GM06990 (cell line): ENCODE measurements around the gene NAV1.

Experiments
- DNase-seq: peaks from one replicate; pipeline ENCODE4 v3.0.0-alpha.2; 2011; ENCODE audit not compliant: insufficient read length; ENCODE audit errors: extremely low read depth
- H3K27me3 ChIP-seq: replicated peaks from 2 replicates; pipeline ENCODE4 v1.6.0; 2011; ENCODE audit warnings: low read length; ENCODE audit not compliant: control insufficient read depth, insufficient read depth
- H3K36me3 ChIP-seq: 2 replicates; pipeline ENCODE4 v1.5.1; 2011; ENCODE audit warnings: low read length; ENCODE audit not compliant: control insufficient read depth, insufficient read depth
- H3K4me3 ChIP-seq: replicated peaks from 2 replicates; pipeline ENCODE4 v1.5.1; 2011; ENCODE audit warnings: low read depth, mild to moderate bottlenecking, control low read depth, low read length
- TF ChIP-seq, protein P1 (sequence below): IDR thresholded peaks from 2 replicates; pipeline ENCODE4 v1.5.1; 2011; ENCODE audit warnings: low read length, control low read depth, mild to moderate bottlenecking, inconsistent platforms; ENCODE audit not compliant: insufficient read depth, poor library complexity, severe bottlenecking

The NAV1 gene

DNA sequence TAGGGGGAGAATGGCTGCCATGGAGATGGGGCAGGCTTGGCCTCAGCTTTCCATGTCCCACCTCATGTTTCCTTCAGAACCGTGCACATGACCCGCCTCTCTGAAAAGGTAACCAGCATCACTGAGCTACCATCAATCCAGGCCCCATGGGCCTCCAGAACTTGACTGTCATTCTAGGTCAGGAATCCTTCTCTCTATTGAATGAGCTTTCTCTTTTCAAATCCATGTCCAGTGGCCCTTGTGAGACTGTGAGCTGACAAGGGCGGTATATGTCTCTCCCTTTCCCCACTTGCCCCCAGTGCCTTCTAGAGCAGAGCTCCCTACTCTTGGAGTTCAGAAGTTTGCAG is 36.4 kb upstream of the NAV1 start:
- TF ChIP-seq, protein P1, sequence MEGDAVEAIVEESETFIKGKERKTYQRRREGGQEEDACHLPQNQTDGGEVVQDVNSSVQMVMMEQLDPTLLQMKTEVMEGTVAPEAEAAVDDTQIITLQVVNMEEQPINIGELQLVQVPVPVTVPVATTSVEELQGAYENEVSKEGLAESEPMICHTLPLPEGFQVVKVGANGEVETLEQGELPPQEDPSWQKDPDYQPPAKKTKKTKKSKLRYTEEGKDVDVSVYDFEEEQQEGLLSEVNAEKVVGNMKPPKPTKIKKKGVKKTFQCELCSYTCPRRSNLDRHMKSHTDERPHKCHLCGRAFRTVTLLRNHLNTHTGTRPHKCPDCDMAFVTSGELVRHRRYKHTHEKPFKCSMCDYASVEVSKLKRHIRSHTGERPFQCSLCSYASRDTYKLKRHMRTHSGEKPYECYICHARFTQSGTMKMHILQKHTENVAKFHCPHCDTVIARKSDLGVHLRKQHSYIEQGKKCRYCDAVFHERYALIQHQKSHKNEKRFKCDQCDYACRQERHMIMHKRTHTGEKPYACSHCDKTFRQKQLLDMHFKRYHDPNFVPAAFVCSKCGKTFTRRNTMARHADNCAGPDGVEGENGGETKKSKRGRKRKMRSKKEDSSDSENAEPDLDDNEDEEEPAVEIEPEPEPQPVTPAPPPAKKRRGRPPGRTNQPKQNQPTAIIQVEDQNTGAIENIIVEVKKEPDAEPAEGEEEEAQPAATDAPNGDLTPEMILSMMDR: no peak
- Histone ChIP-seq H3K4me3 (no peak overlapping the region), H3K27me3 (no peaks in the 10 kb centered on the region), H3K36me3 (peaks cover 5% of the 10 kb centered on the region)
- no peak for DNase-seq

DNA sequence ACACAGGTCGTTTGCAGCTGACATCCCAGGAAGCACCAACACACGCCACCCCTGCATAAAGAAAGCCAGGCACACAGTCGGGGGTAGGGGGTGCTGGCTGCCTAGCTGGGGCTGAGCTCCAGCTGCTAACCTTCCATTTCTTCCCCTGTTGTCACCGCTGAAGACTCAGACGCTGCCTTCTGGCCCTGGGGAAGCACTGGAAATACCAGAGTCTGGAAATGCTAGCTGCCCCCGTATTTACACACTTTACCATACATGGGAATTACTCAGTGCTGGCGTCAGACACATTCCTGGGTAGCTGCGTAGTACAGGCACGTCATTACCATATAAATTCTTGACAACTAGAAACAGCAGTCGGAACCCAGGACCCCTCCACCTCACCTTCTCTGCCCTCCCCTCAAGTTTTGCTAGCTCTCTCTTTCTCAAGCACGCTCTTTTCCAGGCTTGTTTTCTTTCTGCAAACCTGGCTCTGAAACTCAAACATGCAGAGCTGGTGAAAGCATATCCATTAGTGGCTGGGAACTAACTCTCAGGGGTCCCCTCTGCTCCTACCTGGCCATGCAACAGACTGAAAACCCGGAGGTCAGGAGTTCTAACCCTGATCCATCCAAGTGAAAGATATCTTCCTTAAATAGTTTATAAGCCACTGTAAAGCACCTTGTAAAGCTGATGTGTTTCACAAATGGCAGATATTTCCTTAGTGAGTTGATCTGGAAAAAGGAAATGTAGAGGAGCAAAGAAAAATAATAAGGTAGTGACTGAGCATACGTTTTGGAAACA is 35.3 kb upstream of the NAV1 start:
- TF ChIP-seq, protein P1: no peak
- Histone ChIP-seq H3K4me3 (no peak overlapping the region), H3K36me3 (peaks cover 3% of the 10 kb centered on the region), H3K27me3 (no peaks in the 10 kb centered on the region)
- no peak for DNase-seq

DNA sequence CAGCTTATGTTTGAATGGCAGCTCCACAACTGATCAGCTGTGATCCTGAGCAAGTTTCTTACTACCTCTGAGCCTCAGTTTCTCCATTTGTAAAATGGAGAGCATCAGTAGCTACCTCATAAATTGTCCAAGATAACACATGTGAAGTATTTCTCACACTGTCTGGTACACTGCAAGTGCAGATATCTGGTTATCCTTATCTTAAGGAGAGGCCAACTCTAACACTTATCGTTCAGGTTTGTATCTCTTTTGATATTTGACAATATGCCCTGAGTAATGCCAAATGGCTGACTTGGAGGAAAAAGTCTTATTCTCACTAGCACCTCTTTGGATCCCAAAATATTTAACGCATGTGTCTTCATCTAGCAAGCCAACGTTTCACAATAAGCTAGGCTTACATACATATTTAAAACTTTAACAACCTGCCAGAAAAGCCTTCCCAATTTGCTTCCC is 34.7 kb upstream of the NAV1 start:
- no peaks in the 10 kb centered on the region for H3K27me3 ChIP-seq
- H3K36me3 ChIP-seq: peaks cover 3% of the 10 kb centered on the region
- DNase-seq: no peak
- TF ChIP-seq, protein P1: no peak
- no peak overlapping the region for H3K4me3 ChIP-seq

DNA sequence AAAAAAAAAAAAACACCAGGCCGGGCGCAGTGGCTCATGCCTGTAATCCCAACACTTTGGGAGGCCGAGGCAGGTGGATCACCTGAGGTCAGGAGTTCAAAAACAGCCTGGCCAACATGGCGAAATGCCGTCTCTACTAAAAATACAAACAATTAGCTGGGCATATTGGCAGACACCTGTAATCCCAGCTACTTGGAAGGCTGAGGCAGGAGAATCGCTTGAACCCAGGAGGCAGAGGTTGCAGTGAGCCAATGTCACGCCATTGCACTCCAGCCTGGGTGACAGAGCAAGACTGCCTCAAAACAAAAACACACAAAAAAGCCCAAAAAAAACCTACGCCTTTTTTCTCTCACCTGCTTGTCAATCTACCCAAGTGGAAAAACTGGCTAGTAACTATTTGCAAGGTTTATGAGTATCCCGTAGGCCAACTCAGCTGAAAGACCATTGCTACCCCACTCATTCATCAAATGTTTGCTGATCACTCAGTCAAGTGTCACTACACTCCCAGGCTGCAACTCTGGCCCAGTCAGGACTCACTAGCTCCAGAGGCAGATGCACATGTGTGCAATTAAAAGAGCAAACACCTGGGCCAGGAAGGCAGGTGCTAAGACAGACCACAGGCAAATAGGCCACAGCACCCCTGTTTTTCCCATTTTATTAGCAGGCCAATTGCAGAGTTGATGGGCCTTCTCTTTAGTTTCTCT is 34.0 kb upstream of the NAV1 start:
- no peak for DNase-seq
- TF ChIP-seq, protein P1: no peak
- peaks cover 3% of the 10 kb centered on the region for H3K36me3 ChIP-seq
- no peak overlapping the region for H3K4me3 ChIP-seq
- H3K27me3 ChIP-seq: no peaks in the 10 kb centered on the region

DNA sequence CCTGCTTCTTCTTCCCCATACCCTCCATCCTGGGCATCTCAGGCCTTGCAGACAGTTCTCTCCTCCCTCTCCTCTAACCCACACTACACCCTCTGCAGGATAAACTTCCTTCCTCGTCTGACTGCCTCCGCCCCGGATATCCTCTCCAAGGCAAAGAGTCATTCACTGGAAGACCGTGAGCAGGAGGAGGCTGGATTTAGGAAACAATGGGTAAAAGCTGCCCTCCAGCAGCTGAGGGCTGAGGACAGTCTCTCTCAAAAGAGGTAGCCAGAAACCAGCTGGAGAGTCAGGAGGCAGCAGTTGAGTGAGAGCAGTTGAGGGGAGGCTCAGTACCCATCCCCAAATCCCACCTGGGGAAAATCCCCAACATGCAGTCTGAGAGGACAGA is 33.4 kb upstream of the NAV1 start:
- Histone ChIP-seq H3K4me3 (peak overlapping the region; percentile 84; the same call in 1 of the 2 replicates), H3K36me3 (peaks cover 3% of the 10 kb centered on the region), H3K27me3 (no peaks in the 10 kb centered on the region)
- TF ChIP-seq, protein P1: no peak
- DNase-seq: no peak
